MM.1S (cell line): ENCODE data around the gene ACADL.

Experiments used
- EZH2 ChIP-seq: fragments of 300-600 bp; sonication (generic); optimal IDR thresholded peaks from 2 replicates; pipeline ENCODE3; 2017; ENCODE audit warnings: low read depth, mild to moderate bottlenecking, antibody characterized with exemption, low read length, mixed read lengths
- EZH2phosphoT487 ChIP-seq: fragments of 300-600 bp; sonication (generic); IDR thresholded peaks from 2 replicates; pipeline ENCODE4 v1.6.1; 2018; ENCODE audit warnings: antibody characterized with exemption, low read length
- TF ChIP-seq, protein P1 (sequence below): fragments of 300-600 bp; sonication (generic); IDR thresholded peaks from 2 replicates; pipeline ENCODE4 v1.5.1; 2016; ENCODE audit warnings: antibody characterized with exemption, low read length, mixed read lengths

GRCh38 chr2:210264282-210264681 lies 39.0 kb upstream of the ACADL start:
- TF ChIP-seq, protein P1, sequence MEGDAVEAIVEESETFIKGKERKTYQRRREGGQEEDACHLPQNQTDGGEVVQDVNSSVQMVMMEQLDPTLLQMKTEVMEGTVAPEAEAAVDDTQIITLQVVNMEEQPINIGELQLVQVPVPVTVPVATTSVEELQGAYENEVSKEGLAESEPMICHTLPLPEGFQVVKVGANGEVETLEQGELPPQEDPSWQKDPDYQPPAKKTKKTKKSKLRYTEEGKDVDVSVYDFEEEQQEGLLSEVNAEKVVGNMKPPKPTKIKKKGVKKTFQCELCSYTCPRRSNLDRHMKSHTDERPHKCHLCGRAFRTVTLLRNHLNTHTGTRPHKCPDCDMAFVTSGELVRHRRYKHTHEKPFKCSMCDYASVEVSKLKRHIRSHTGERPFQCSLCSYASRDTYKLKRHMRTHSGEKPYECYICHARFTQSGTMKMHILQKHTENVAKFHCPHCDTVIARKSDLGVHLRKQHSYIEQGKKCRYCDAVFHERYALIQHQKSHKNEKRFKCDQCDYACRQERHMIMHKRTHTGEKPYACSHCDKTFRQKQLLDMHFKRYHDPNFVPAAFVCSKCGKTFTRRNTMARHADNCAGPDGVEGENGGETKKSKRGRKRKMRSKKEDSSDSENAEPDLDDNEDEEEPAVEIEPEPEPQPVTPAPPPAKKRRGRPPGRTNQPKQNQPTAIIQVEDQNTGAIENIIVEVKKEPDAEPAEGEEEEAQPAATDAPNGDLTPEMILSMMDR = no peak
- TF ChIP-seq EZH2 (no peak), EZH2phosphoT487 (no peak)
